NCI-H524 treated with DMSO at 0.1 percent for 48 hours (cell line): ENCODE measurements around the gene LCE2C.

ENCODE experiments used
- DNase-seq: peaks from one replicate; lab custom pipeline; 2025; lab: John Stamatoyannopoulos, UW

Gene LCE2C

GRCh38 chr1:152725261-152725660 lies 50.2 kb downstream of the LCE2C start:
- no peak for DNase-seq
